Fibroblast of skin of back (primary cell): Measurements from ENCODE around the gene SERP2.

ENCODE experiments used
- DNase-seq: peaks from one replicate; pipeline ENCODE4 v3.0.0-alpha.2; 2013

SERP2 gene

DNA sequence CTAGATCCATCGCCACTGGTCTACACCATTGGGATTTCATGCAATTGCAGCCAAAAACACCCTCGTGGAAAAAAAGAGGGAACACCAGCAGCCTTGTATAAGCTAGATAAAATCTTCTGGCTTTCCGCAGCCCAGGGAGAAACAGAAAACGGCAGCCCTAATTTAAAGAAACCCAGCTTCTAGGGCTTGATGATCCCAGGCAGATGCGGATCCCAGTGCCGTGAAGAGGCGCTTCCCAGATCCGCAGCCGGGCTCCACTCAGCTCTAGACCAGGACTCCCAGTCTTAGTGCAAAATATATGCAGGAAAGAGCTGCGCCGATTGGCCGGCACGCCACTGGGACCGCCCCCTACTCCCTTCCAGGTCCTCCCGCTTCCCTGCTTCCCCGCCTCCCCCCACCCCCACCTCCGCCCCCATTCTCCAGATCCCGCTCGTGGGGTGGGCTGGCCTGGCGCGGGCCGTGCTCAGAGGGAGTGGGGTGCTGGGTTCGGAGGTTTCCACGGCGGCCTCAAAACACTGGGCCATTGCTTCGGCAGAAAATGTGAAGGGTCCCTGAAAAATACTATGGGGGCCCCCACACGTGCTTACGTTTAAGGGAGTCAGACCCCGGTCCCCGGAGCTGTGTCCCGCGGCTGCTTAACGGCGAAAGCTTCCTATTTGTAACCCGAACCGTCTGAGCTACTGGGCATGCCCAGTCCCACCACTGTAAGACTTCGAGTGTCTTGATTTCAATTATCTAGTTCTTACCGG is 63.1 kb downstream of the SERP2 start:
- DNase-seq = peak; percentile 93

DNA sequence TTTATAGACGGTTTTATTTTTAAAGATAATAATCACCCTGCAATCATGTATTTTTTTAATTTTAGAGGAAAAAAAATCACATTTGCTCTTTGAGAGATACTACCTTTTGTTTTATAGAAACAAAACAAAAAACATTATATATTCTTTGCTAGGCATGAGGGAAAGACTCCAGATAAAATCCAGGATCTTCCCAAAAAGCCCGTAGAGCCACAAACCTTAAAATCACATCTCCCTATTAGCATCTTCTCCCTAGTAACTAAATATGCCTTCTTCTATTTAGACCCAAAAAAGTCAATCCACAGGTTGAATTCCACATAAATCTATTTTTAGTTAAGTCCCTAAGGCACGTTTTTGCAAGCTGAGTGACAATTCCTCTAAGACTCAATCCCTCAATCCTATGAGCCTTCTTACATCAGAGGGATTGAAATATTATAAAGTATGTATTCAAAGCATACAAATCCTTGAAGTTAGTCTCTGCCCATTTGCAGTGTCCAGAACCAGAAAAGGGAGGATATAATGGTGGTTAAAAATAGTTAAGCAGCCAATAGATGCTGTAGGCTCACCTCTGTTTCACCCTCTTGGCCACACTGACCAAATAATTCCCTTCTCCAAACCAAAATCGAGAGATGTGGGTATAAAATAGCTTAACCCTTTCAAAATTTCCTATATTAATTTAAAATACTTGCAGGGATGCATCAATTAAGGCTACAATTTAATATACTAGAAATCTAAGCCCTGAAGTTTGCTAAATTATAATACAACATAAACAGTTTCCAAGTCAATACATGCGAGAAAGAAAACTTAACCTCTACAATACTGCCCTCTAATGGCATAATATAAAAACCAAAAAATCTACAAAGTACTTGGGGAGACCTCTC is 64.0 kb downstream of the SERP2 start:
- peak; percentile 56 for DNase-seq

DNA sequence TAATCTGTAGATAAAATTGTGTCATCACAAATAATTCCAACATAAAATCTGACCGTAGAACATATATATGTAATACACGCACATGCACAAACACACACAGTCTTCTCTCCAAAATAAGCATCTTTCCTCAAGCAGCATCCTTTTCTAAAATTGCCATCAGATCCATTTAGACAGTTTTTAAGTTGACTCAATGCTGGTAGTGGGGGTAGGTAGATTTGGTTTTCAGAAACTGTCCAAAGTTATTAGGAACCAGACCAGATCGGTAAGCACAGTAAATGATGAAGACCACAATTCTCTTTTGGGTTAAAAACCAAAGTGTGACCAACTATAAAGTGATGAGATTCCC is 64.6 kb downstream of the SERP2 start:
- DNase-seq = no peak

DNA sequence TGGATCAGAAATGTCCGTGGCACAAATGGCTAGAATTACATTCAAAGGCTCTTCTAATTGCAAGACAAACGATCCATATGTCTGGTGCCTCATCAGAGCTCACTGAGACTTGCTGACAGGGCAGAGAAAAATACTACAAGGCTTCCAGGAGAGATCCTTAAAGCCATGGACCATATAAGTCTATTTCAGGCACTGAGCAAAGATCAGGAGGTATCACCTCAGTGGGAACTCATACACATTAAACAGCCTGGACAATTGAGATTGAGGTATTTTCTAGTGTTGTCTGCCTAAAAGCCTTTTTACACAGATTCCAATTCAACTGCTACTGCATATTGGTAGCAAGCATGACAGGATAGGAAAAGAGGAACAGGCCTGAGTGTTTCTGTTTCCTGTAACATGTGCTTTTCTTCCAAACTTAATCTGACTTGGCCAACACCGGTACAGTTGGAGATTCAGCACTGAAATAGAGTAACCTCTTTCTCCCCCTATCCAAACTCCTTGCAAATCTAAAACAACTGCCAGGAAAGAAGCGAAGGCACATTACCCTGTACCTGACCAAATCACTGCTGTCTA is 65.9 kb downstream of the SERP2 start:
- DNase-seq = no peak

DNA sequence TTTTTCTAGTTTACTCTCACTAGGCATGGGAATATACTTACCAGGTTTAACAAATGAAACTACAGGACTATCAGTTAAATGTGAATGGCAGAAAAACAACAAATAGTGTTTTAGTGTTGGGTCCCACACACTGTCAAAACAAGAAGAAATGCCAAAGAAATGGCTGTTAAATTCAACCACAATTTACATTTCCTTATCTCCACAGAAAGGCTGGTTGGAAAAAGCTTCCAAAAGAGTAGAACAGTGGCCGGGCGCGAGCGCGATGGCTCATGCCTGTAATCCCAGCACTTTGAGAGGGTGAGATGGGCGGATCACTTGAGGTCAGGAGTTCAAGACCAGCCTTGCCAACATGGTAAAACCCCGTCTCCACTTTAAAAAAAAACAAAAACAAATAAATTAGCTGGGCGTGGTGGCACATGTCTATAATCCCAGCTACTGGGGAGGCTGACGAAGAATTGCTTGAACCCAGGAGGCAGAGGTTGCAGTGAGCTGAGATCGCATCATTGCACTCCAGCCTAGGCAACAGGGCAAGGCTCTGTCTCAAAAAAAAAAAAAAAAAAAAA is 66.5 kb downstream of the SERP2 start:
- no peak for DNase-seq
